ENCODE data around the gene TMEM147.

- no peak for TF ChIP-seq EZH2 (IDR thresholded peaks at IDR 0.05; ENCODE audit: insufficient read depth, poor library complexity, severe bottlenecking)
- no peak for TF ChIP-seq EZH2phosphoT487 (IDR thresholded peaks at IDR 0.05; ENCODE audit: insufficient read depth, low read depth)
Observed at GRCh38 chr19:35560271-35560670, 14.8 kb downstream of the TMEM147 start.
